CD4-positive, alpha-beta T cell treated with Interleukin-12 subunit alpha and Interleukin-12 subunit beta, for 1 hour (primary cell): Measurements from ENCODE around the gene S1PR1.

Experiments
- DNase-seq: peaks from one replicate; pipeline ENCODE4 v3.0.0-alpha.2; 2020

S1PR1 gene

GRCh38 chr1:101250222-101250621 lies 13.4 kb downstream of the S1PR1 start:
- DNase-seq: no peak

- DNase-seq: no peak
Measured at GRCh38 chr1:101250656-101251272, 13.9 kb downstream of the S1PR1 start.

- DNase-seq: no peak
Measured at GRCh38 chr1:101251504-101251903, 14.7 kb downstream of the S1PR1 start.

- DNase-seq: no peak
Measured at GRCh38 chr1:101253976-101254674, 17.3 kb downstream of the S1PR1 start.

GRCh38 chr1:101257500-101258325 lies 20.9 kb downstream of the S1PR1 start:
- peak; percentile 52 for DNase-seq

- peak; percentile 36 for DNase-seq
Measured at GRCh38 chr1:101259744-101260148, 22.9 kb downstream of the S1PR1 start.

- no peak for DNase-seq
Measured at GRCh38 chr1:101260556-101261350, 23.9 kb downstream of the S1PR1 start.

- no peak for DNase-seq
Measured at GRCh38 chr1:101261623-101262022, 24.8 kb downstream of the S1PR1 start.

- no peak for DNase-seq
Measured at GRCh38 chr1:101262060-101262459, 25.2 kb downstream of the S1PR1 start.

GRCh38 chr1:101262630-101263348 lies 26.0 kb downstream of the S1PR1 start:
- DNase-seq: peak; percentile 48

- DNase-seq: peak; percentile 51
Measured at GRCh38 chr1:101264697-101265096, 27.9 kb downstream of the S1PR1 start.

GRCh38 chr1:101265684-101266083 lies 28.9 kb downstream of the S1PR1 start:
- DNase-seq: no peak

GRCh38 chr1:101267082-101267481 lies 30.3 kb downstream of the S1PR1 start:
- DNase-seq: no peak

GRCh38 chr1:101268893-101269292 lies 32.1 kb downstream of the S1PR1 start:
- DNase-seq: no peak

GRCh38 chr1:101275672-101276071 lies 38.9 kb downstream of the S1PR1 start:
- DNase-seq: no peak

- no peak for DNase-seq
Measured at GRCh38 chr1:101276818-101277217, 40.0 kb downstream of the S1PR1 start.

GRCh38 chr1:101278238-101278637 lies 41.4 kb downstream of the S1PR1 start:
- DNase-seq: no peak

- peak; percentile 49 for DNase-seq
Measured at GRCh38 chr1:101278845-101279244, 42.0 kb downstream of the S1PR1 start.

GRCh38 chr1:101280049-101280592 lies 43.3 kb downstream of the S1PR1 start:
- DNase-seq: no peak

- no peak for DNase-seq
Measured at GRCh38 chr1:101280942-101281654, 44.3 kb downstream of the S1PR1 start.

- no peak for DNase-seq
Measured at GRCh38 chr1:101281751-101282150, 44.9 kb downstream of the S1PR1 start.
